BJ (cell line): ENCODE data around the gene ZNF787. TPM values are rescaled to one million over a fixed set of nuclear protein-coding genes. Genes with fewer than 3 reads are reported as not detected.

ENCODE experiments used
- CTCF ChIA-PET: fragments of 350-600 bp; formaldehyde crosslinking; extraction: SDS; loops from one replicate; lab custom pipeline; 2021; ENCODE audit warnings: antibody characterized with exemption, inconsistent platforms; lab: Yijun Ruan, JAX
- POLR2A ChIA-PET: fragments of 300-600 bp; sonication (Branson Sonifier 250); formaldehyde crosslinking; extraction: SDS; loops from one replicate; lab custom pipeline; 2021; ENCODE audit warnings: antibody characterized with exemption; lab: Charles Lee
- DNase-seq: peaks from one replicate; pipeline ENCODE4 v3.0.0-alpha.2; 2011; ENCODE audit warnings: low read depth
- H3K27me3 ChIP-seq: 2 replicates; pipeline ENCODE4 v1.6.0; 2011; ENCODE audit warnings: low read length; ENCODE audit not compliant: control insufficient read depth, insufficient read depth
- H3K36me3 ChIP-seq: 2 replicates; pipeline ENCODE4 v1.5.1; 2011; ENCODE audit warnings: low read length; ENCODE audit not compliant: control insufficient read depth, insufficient read depth
- H3K4me3 ChIP-seq: 2 replicates; pipeline ENCODE4 v1.5.1; 2011; ENCODE audit warnings: low read depth, mild to moderate bottlenecking, control low read depth, low read length
- polyA plus RNA-seq: library from polyadenylated mRNA; depleted of rRNA; stranded (reverse); fragments of >200 nt; gene quantifications from 2 replicates; pipeline ENCODE4 v1.2.3, GENCODE V29; 2011
- TF ChIP-seq, protein P1 (sequence below): IDR thresholded peaks from 2 replicates; pipeline ENCODE4 v1.5.1; 2011; ENCODE audit warnings: low read depth, mild to moderate bottlenecking, control low read depth, inconsistent platforms, low read length, moderate library complexity; ENCODE audit not compliant: insufficient read depth

The ZNF787 gene
- polyA plus RNA-seq, 1 experiment, result 9.8 TPM

DNA sequence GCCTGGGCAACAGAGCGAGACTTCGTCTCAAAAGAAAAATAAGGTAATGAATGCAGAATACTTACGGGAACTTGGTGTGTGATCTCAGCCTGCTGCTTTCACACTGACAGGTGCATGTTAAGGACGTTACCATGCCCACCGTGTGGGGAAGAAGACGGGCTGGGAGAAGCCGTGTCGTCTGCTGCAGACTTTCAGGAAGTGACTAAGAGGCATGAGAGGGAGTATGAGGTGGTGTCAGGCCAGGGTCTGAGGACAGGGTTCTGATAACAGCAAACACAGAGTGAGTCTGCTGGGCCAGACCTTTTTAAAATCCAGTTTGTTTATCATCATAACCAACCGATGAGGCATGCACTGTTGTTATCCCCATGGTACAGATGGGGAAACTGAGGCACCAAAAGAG is 41.2 kb upstream of the ZNF787 start:
- no peak for DNase-seq
- ChIA-PET POLR2A (no interaction called here), CTCF (interaction anchor here (1.1 to 2.5 kb wide), 3 partner anchors 10 to 86 kb away, joined by 3 to 17 read pairs (median 7); no protein-coding TSS in a partner anchor)
- H3K36me3 ChIP-seq, result peaks cover 9% of the 10 kb centered on the region
- no peaks in the 10 kb centered on the region for H3K27me3 ChIP-seq
- no peak overlapping the region for H3K4me3 ChIP-seq
- TF ChIP-seq, protein P1, sequence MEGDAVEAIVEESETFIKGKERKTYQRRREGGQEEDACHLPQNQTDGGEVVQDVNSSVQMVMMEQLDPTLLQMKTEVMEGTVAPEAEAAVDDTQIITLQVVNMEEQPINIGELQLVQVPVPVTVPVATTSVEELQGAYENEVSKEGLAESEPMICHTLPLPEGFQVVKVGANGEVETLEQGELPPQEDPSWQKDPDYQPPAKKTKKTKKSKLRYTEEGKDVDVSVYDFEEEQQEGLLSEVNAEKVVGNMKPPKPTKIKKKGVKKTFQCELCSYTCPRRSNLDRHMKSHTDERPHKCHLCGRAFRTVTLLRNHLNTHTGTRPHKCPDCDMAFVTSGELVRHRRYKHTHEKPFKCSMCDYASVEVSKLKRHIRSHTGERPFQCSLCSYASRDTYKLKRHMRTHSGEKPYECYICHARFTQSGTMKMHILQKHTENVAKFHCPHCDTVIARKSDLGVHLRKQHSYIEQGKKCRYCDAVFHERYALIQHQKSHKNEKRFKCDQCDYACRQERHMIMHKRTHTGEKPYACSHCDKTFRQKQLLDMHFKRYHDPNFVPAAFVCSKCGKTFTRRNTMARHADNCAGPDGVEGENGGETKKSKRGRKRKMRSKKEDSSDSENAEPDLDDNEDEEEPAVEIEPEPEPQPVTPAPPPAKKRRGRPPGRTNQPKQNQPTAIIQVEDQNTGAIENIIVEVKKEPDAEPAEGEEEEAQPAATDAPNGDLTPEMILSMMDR, result no peak

DNA sequence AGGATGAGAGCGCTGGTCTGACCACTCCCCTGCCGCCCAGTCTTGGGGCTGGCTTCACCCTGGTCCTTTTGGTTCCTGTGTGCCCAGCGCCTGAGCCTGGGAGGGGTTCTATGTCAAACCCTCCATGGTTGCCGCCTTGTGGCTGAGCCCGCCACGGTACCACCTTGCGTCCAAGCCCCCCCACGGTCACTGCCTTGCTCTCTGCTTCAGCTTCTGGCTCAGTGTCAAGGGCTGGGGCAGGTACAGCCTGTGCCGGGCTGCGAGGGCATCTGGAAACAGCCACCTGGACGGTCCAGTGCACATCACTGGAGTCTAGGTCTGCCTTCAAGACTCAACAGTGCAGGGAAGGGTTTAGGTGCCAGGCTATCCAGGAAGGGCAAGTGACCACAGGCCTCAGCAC is 40.4 kb upstream of the ZNF787 start:
- CTCF ChIA-PET, result interaction anchor here (1.1 to 2.5 kb wide), 4 partner anchors 11 to 85 kb away, joined by 3 to 17 read pairs (median 6); no protein-coding TSS in a partner anchor
- no peak for DNase-seq
- TF ChIP-seq, protein P1, result no peak
- POLR2A ChIA-PET, result no interaction called here
- H3K36me3 ChIP-seq, result peaks cover 9% of the 10 kb centered on the region
- no peak overlapping the region for H3K4me3 ChIP-seq
- no peaks in the 10 kb centered on the region for H3K27me3 ChIP-seq

DNA sequence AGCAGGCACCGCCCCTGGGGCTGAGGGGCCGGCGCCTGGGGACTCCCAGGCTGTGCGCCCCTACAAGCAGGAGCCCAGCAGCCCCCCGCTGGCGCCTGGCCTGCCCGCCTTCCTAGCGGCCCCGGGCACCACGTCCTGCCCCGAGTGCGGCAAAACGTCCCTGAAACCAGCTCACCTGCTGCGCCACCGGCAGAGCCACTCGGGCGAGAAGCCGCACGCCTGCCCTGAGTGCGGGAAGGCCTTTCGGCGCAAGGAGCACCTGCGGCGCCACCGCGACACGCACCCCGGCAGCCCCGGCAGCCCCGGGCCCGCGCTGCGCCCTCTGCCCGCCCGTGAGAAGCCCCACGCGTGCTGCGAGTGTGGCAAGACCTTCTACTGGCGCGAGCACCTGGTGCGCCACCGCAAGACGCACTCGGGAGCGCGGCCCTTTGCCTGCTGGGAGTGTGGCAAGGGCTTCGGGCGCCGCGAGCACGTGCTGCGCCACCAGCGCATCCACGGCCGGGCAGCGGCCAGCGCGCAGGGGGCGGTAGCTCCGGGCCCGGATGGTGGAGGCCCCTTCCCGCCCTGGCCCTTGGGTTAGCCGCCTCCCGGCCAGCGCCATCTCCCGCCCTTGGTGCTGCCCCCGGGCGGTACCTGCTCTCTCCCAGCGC is 38.7 kb upstream of the ZNF787 start:
- ChIA-PET POLR2A (no interaction called here), CTCF (interaction anchor here (2.5 kb wide), 1 partner anchor 13 kb away, joined by 17 read pairs; no protein-coding TSS in a partner anchor)
- TF ChIP-seq, protein P1, result no peak
- Histone ChIP-seq H3K27me3 (no peaks in the 10 kb centered on the region), H3K4me3 (no peak overlapping the region), H3K36me3 (peaks cover 17% of the 10 kb centered on the region)
- DNase-seq, result no peak

DNA sequence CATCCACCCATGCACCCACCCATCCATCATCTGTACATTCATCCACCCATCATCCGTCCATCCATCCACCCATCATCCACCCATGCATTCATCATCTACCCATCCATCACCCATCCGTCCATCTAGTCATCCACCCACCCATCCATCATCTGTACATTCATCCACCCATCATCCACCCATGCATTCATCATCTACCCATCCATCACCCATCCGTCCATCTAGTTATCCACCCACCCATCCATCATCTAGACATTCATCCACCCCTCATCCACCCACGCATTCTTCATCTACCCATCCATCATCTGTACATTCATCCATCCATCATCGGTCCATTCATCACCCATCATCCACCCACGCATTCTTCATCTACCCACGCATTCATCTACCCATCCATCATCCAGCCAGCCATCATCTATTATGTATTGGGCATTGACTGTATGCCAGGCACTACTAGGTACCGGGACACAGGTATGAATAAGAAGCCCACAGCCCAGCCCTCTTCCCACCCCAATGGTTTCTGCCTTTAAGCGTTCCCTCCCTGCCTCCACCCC is 38.0 kb upstream of the ZNF787 start:
- Histone ChIP-seq H3K4me3 (no peak overlapping the region), H3K36me3 (peaks cover 18% of the 10 kb centered on the region), H3K27me3 (no peaks in the 10 kb centered on the region)
- TF ChIP-seq, protein P1, result no peak
- POLR2A ChIA-PET, result no interaction called here
- CTCF ChIA-PET, result no interaction called here
- DNase-seq, result no peak

DNA sequence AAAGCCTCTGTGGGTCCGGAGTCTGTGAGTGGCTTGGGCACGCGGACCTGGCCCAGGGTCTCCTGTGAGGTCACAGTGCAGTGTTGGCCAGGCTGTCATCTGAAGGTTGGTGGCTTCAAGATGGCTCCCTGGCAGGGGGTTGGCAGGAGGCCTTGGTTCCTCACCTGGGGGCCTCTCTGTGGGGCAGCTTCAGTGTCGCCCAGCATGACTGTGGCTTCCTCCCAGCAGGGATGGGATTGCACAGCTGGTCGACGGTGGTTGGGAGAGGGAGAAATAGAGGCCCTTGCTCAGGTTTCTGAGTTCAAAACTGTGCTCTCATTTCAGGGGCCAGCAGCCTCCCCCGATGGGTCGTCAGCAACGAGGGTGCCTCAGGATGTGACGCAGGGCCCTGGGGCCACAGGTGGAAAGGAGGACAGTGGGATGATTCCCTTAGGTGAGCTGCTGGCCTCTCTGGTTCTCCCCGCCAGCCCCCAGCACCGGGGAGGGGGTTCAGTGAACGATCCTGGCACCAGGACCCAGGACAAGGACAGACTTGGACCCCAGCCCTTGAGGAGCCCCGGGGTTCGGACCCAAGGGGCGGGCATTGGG is 37.2 kb upstream of the ZNF787 start:
- peaks cover 21% of the 10 kb centered on the region for H3K36me3 ChIP-seq
- H3K4me3 ChIP-seq, result no peak overlapping the region
- POLR2A ChIA-PET, result no interaction called here
- TF ChIP-seq, protein P1, result no peak
- no peak for DNase-seq
- CTCF ChIA-PET, result interaction anchor here (0.9 to 1.9 kb wide), 3 partner anchors 13 to 81 kb away, joined by 3 to 7 read pairs (median 6); no protein-coding TSS in a partner anchor
- no peaks in the 10 kb centered on the region for H3K27me3 ChIP-seq
